GM18511 (cell line): ENCODE measurements around the gene PLAC9.

ENCODE experiments used
- ATAC-seq: cut with Tn5 transposase; IDR thresholded peaks from one replicate; pipeline ENCODE4 v1.9.1; 2021; ENCODE audit warnings: mild to moderate bottlenecking, moderate library complexity; ENCODE audit not compliant: unreplicated experiment

The PLAC9 gene

DNA sequence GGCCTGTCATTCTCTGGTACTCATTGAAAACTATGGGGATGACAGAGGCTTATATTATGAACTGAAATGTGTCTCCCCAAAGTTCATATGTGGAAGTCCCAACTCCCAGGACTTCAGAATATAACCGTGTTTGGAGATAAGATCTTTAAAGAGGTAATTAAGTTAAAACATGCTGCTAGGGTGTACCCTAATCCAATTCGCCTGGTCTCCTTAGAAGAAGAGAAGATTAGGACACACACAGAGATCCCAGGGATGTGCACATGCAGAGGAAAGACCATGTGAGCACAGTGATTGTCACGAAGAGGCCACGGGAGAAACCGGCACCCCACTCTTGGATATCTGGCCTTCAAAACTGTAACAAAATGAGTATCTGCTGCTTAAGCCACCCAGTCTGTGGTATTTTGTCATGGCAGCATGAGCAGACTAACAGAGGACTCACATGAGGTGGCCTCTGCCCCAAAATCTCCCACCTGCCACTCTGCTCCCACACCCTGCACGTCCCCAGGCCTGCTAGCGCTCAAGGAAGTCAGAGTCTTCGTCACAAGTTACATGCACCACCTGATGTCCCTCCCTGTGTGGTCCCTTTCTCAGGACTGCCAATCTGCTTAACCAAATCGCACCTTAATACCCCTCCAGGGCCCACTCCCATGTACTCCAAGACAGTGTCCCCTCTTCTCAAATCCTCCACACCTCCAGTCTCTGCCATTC lies 26.8 kb downstream of the PLAC9 start:
- ATAC-seq: no peak

- no peak for ATAC-seq
Observed at GRCh38 chr10:80160361-80161320, 28.1 kb downstream of the PLAC9 start.

GRCh38 chr10:80161321-80162083 lies 29.0 kb downstream of the PLAC9 start:
- ATAC-seq: no peak

DNA sequence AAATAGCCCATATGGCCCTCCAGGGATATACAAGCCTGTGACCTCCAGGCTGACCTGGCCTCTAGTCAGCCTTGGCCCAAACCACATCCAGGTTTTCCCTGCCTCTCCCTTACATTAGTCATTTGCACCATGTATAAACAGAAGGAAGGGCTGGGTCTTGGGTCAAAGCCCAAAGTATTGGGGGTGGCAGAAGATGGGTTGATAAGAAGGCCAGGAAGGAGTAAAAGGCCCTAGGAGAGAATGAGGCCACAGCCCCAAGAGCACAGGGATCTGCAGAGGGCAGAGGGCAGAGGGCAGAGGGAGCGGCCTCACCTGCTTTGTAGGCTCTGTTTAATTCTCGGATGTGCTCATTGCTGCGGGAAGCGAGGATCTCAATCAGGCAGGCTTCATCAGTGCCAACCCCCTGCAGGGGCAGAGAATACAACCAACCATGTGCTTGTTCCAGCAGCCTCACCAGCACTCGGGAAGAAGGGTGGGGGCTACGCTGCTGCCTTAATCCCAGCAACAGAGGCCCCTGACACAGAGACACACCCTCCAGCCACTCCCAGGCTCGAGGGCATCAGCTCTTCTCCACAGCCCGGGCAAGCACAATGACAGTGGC lies 31.3 kb downstream of the PLAC9 start:
- ATAC-seq: no peak

DNA sequence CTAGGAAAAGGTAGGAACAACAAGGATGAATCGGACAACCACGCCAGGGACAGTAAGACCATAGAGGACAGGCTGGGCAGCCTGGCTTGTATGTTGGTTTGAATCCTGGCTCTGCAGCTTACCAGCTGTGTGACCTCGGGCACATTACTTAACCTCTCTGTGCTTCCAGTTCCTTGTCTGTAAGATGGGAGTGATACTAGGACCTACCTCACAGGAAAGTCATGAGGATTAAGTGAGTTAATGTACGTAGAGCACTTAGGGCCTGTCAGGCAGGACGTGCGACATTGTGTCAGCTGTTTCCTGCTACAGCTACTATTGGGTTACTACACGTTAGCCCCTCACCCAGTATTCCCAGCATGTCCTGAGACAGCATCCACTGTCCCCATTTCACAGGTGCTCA lies 32.1 kb downstream of the PLAC9 start:
- no peak for ATAC-seq

GRCh38 chr10:80165173-80165572 lies 32.6 kb downstream of the PLAC9 start:
- no peak for ATAC-seq

- ATAC-seq: no peak
Observed at GRCh38 chr10:80166581-80167470, 34.3 kb downstream of the PLAC9 start.

DNA sequence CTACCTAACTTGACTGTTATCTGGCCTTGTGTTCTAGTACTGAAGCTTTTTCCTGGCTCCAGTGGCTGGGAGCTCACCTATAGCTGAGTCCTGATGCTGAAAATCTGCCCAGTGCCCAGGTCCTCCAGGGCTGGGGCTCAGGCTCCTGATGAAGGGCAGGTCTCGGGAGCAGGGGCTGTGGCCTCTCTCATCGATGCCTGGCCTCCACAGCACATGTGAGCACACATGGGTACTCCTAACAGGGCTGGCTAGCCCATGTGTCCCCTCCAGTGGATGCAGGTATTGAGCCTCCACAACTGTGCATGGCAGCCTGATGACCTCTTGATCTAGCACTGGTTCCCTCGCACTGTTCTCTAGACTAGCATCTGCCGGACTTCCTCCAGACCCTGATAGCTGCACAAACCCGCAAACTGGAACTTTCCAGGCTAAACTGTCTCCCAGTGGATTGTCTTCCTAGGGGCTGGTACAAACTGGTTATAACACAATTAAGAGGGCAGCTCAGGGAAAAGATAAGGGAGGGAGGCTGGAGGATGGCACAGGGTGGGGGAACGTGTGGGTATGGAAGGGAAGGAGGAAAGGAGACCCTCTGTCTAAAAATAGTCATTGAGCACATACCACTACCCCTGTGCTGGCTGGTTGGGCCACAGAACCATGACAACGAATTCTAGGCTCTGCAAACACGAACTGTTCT lies 35.1 kb downstream of the PLAC9 start:
- no peak for ATAC-seq

DNA sequence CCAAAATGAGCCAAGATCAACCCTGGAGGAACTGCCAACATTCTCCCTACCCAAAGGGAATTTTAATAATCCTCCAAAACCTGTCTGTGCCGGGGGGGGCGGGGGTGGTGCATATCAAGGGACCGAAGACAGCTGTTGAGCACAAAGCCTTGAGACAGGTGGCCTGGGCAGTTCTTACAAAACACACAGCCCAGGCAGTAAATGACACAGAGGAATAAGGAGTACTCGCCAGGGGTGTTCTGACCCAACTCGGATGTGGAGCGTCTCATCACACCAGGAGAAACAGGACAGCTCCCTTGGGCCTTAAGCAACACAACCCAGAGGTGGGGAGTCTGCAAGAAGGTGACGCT lies 35.6 kb downstream of the PLAC9 start:
- ATAC-seq: no peak

DNA sequence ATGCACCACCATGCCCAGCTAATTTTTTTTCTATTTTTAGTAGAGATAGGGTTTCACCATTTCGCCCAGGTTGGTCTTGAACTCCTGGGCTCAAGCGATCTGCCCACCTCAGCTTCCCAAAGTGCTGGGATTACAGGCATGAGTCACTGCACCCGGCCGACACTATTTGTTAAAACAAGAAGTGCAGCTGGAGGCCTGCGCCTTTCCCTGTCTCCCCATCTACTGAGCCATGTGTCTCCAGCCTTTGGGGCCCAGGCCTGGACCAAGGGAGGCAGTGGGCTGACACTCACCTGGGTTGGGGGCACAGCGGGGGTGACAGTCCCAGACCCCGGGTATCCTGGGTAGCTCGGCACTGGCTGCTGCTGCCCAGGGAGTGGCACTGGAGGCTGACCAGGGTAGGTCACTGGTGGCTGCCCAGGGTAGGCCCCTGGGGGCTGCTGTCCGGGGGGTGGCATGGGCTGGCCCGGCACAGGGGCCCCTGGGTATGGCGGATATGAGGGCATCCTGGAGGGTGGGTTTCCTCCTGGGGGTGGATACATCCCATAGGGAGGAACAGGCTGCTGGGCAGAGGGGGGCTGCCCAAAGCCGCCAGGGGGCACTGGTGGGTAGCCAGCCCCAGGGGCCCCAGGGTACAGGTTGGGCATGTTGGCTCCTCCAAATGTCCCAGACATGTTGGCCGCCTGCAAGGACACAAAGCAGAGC lies 36.3 kb downstream of the PLAC9 start:
- ATAC-seq: peak; percentile 50

GRCh38 chr10:80170026-80170425 lies 37.5 kb downstream of the PLAC9 start:
- ATAC-seq: no peak

GRCh38 chr10:80170641-80171040 lies 38.1 kb downstream of the PLAC9 start:
- ATAC-seq: no peak

DNA sequence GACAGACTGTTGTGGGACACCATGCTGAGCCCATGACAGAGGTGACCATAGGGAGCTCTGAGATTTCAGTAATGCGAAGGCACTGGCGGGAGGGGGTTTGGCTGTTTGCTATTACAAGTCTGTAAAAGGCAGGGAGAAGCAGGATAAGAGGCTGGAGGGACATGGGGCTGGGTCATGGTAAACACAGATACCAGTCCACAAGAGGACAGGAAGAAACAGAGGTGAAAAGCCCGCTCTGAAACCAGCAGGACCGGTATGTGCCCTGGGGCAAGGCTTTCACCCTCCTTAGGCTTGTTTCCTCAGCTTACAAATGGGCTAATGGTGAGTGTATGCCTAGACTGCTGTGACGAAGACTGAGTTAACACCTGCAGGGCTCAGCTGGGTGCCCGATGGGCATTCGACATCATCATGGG lies 38.7 kb downstream of the PLAC9 start:
- ATAC-seq: no peak

- no peak for ATAC-seq
Observed at GRCh38 chr10:80172896-80173295, 40.4 kb downstream of the PLAC9 start.

DNA sequence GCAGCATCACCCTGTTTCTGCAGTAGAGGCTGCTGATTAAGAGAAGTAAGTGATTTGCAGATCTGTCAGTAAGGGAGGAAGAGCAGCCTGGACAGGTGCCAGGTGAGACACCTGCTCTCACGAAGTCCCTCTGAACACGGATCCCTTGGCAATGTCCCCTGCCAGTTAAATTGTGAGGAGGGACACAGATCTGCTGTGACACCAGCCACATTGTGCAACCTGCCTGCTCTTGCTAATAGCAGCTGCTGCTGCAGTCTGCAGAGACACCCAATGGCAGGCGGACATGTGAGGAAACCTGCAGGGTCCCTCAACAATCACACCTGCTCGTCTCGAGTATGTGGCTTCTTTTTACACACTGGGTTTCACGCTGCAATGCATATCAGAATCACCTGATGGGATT lies 40.9 kb downstream of the PLAC9 start:
- no peak for ATAC-seq

DNA sequence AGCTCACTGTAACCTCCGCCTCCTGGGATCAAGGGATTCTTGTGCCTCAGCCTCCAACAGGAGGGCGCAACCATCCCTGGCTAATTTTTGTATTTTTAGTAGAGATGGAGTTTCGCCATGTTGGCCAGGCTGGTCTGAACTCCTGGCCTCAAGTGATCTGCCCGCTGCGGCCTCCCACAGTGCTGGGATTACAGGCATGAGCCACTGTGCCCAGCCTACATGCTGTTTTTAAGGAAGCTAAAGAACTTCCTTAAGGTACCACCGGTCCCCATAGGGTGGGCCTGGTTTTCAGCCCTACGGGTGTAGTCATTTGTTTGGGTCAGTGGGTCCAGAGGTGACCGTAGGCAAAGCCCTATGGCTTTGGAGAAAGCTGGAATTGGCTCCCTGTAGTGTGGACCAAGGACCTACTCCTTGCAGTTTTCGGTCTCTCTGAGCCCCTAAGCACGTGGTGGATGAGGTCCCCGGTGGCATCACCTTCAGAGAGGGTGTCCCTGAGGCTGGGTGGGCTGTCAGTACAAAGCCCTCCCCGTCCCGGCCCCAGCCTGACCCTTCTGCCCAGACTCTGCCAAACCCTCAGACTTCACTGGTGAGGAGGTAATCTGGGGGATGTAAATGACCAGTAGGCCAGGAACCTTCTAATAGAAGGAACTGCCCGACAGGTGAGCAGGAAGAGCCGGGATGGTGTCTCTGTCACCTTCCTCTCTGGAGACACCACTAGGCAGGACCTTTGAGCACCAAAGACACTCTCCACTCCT lies 42.3 kb downstream of the PLAC9 start:
- no peak for ATAC-seq

GRCh38 chr10:80176526-80176925 lies 44.0 kb downstream of the PLAC9 start:
- no peak for ATAC-seq
